Neural cell (in vitro differentiated cells): ENCODE results near the gene MAGI1. TPM values are rescaled to one million over a fixed set of nuclear protein-coding genes. Genes with fewer than 3 reads are reported as not detected.

Experiments
- H2AFZ ChIP-seq: fragments of 200-600, 300-800 bp; sonication (generic), shearing (Covaris generic); 2 replicates; pipeline ENCODE4 v1.6.0; 2014; ENCODE audit warnings: low read depth, mild to moderate bottlenecking, antibody characterized with exemption, low read length, moderate library complexity
- H3F3A ChIP-seq: fragments of 200-600 bp; shearing (Covaris generic); 2 replicates; pipeline ENCODE4 v1.6.1; 2016; ENCODE audit warnings: mild to moderate bottlenecking, moderate library complexity, mixed read lengths, antibody characterized with exemption, low read length; ENCODE audit not compliant: insufficient read depth, poor library complexity, severe bottlenecking
- H3K27ac ChIP-seq: fragments of 200-600, 300-800 bp; sonication (generic), shearing (Covaris generic); 2 replicates; pipeline ENCODE4 v1.5.1; 2014; ENCODE audit warnings: mild to moderate bottlenecking, low read length, moderate library complexity
- H3K27me3 ChIP-seq: fragments of 300-800, 200-600 bp; sonication (generic), shearing (Covaris generic); 2 replicates; pipeline ENCODE4 v1.6.0; 2014; ENCODE audit warnings: mild to moderate bottlenecking, low read depth, low read length, moderate library complexity; ENCODE audit not compliant: insufficient read depth
- H3K36me3 ChIP-seq: fragments of 300-800, 200-600 bp; sonication (generic), shearing (Covaris generic); 2 replicates; pipeline ENCODE4 v1.5.1; 2014; ENCODE audit warnings: mild to moderate bottlenecking, antibody characterized with exemption, low read length, moderate library complexity; ENCODE audit not compliant: insufficient read depth
- H3K4me2 ChIP-seq: fragments of 300-800, 200-600 bp; sonication (generic), shearing (Covaris generic); 2 replicates; pipeline ENCODE4 v1.6.0; 2014; ENCODE audit warnings: mild to moderate bottlenecking, low read length
- H3K4me3 ChIP-seq: fragments of 300-800, 200-600 bp; sonication (generic), shearing (Covaris generic); 2 replicates; pipeline ENCODE4 v1.5.1; 2014; ENCODE audit warnings: mild to moderate bottlenecking, low read length, moderate library complexity
- H3K79me2 ChIP-seq: fragments of 200-600 bp; shearing (Covaris generic); replicated peaks from 2 replicates; pipeline ENCODE4 v1.6.0; 2014; ENCODE audit warnings: mild to moderate bottlenecking, low read length, moderate library complexity; ENCODE audit not compliant: insufficient read depth
- H3K9ac ChIP-seq: fragments of 300-800, 200-600 bp; sonication (generic), shearing (Covaris generic); 2 replicates; pipeline ENCODE4 v1.6.1; 2016; ENCODE audit warnings: mild to moderate bottlenecking, low read length, mixed read lengths
- H3K9me2 ChIP-seq: fragments of 200-600 bp; shearing (Covaris generic); 2 replicates; pipeline ENCODE4 v1.6.1; 2016; ENCODE audit warnings: mild to moderate bottlenecking, low read length, mixed read lengths; ENCODE audit not compliant: insufficient read depth
- H3K9me3 ChIP-seq: fragments of 200-600, 300-800 bp; sonication (generic), shearing (Covaris generic); 2 replicates; pipeline ENCODE4 v1.6.1; 2016; ENCODE audit warnings: mild to moderate bottlenecking, mixed run types, low read length, moderate library complexity, mixed read lengths
- H4K20me1 ChIP-seq: fragments of 200-600 bp; shearing (Covaris generic); 2 replicates; pipeline ENCODE4 v1.6.1; 2016; ENCODE audit warnings: mild to moderate bottlenecking, mixed run types; ENCODE audit not compliant: insufficient read depth
- EP300 ChIP-seq: fragments of 450-650 bp; conservative IDR thresholded peaks from 2 replicates; pipeline ENCODE4 v1.6.1; 2014; ENCODE audit warnings: antibody characterized with exemption, mild to moderate bottlenecking, moderate library complexity; ENCODE audit not compliant: poor library complexity, severe bottlenecking
- EZH2 ChIP-seq: fragments of 200-600, 300-800 bp; shearing (Covaris generic), sonication (generic); IDR thresholded peaks from 2 replicates; pipeline ENCODE4 v1.6.1; 2014; ENCODE audit warnings: antibody characterized with exemption, low read length, borderline replicate concordance, mild to moderate bottlenecking; ENCODE audit not compliant: insufficient read depth, poor library complexity, severe bottlenecking
- MXI1 ChIP-seq: fragments of 450-650 bp; conservative IDR thresholded peaks from 2 replicates; pipeline ENCODE4 v1.6.1; 2014; ENCODE audit warnings: antibody characterized with exemption, mild to moderate bottlenecking; ENCODE audit not compliant: poor library complexity, severe bottlenecking
- POLR2AphosphoS5 ChIP-seq: IDR thresholded peaks from 2 replicates; pipeline ENCODE4 v1.6.1; 2012
- RAD21 ChIP-seq: fragments of 450-650 bp; conservative IDR thresholded peaks from 2 replicates; pipeline ENCODE4 v1.6.1; 2014; ENCODE audit warnings: antibody characterized with exemption, mild to moderate bottlenecking, moderate library complexity
- SMC3 ChIP-seq: fragments of 450-650 bp; conservative IDR thresholded peaks from 2 replicates; pipeline ENCODE4 v1.6.1; 2014; ENCODE audit warnings: antibody characterized with exemption, mild to moderate bottlenecking, moderate library complexity; ENCODE audit not compliant: poor library complexity
- TAF1 ChIP-seq: IDR thresholded peaks from 2 replicates; pipeline ENCODE4 v1.6.1; 2012; ENCODE audit warnings: low read depth
- polyA plus RNA-seq: library from polyadenylated mRNA; depleted of rRNA; stranded (reverse); fragments of >200 nt; gene quantifications from 2 replicates; pipeline ENCODE4 v1.2.3, GENCODE V29; 2014
- TF ChIP-seq, protein P1 (sequence below): fragments of 450-650 bp; IDR thresholded peaks from 2 replicates; pipeline ENCODE4 v1.5.1; 2014; ENCODE audit warnings: antibody characterized with exemption, mild to moderate bottlenecking, moderate library complexity; ENCODE audit not compliant: poor library complexity, severe bottlenecking
- TF ChIP-seq, protein P2 (sequence below): IDR thresholded peaks from 2 replicates; pipeline ENCODE4 v1.6.1; 2012; ENCODE audit warnings: borderline replicate concordance

MAGI1 gene
- polyA plus RNA-seq, 1 donor from 2014 or later = 44.7 TPM

DNA sequence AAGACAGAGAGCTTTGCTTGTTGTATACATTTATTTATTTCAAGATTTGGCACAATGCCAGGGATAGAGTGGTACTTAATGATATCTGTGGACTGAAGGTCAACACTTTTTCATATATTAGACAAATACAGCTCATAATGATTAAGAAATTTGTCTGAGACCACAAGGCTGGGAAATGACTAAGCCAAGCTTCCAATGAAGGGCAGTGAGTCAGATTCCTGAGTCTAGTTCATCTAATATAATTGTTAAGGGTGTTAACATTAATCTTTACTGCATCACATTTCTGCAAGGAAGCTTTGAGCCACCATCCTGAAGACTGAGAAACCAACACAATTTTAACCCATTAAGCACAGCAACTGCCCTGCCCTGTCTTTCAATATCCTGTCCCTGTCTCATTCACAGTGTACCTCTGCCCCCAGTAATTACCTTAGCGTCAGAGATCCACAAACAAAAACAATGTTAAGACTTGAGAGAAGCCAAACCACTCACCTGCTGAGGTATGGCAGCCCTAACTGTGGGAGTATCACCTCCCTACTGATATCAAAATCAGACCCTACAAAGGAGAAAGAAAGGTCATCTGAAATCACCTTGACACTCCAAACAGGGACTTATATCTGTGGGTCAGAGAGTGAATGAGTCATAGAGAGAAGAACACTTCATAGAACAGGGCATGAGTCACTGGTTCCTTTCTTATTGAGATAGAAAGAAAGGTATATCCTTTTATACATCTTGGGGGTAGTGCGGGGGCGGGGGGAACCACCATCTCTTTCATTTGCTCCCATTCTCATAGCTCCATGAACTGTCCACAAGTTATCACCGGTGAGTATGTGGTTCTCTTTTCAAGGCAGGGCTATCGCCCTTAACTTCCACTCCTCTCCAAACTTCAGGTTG is 74.7 kb downstream of the MAGI1 start:
- no peak for TF ChIP-seq RAD21
- TF ChIP-seq MXI1 = no peak
- Histone ChIP-seq H3K9me3 (no peaks in the 10 kb centered on the region), H3K4me2 (no peak overlapping the region), H3K27me3 (no peaks in the 10 kb centered on the region), H3K27ac (no peak overlapping the region), H3K9me2 (no peaks in the 10 kb centered on the region), H3K9ac (no peak overlapping the region), H3K36me3 (no peaks in the 10 kb centered on the region), H3K4me3 (no peak overlapping the region), H2AFZ (no peak overlapping the region), H4K20me1 (no peaks in the 10 kb centered on the region), H3K79me2 (no peaks in the 10 kb centered on the region), H3F3A (no peaks in the 10 kb centered on the region)

DNA sequence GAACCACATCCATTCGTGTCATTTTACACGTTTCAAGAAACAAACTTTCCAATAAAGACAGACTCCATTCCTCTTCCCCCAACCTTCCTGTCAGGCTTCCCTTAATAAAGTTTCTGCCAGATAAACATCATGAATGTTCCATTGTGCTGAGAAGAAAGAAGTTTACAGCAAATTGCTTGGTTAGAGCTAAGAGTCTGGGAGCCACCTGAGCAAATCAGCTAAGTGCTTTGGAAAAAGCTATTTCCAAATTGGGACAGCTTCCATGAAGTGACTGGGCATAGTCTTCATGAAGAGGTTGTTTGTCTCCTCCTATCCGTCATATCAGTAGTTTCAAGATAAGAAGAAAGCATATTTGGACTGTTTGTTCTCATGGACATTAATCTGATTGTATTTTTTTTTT is 77.0 kb downstream of the MAGI1 start:
- TF ChIP-seq, protein P1, sequence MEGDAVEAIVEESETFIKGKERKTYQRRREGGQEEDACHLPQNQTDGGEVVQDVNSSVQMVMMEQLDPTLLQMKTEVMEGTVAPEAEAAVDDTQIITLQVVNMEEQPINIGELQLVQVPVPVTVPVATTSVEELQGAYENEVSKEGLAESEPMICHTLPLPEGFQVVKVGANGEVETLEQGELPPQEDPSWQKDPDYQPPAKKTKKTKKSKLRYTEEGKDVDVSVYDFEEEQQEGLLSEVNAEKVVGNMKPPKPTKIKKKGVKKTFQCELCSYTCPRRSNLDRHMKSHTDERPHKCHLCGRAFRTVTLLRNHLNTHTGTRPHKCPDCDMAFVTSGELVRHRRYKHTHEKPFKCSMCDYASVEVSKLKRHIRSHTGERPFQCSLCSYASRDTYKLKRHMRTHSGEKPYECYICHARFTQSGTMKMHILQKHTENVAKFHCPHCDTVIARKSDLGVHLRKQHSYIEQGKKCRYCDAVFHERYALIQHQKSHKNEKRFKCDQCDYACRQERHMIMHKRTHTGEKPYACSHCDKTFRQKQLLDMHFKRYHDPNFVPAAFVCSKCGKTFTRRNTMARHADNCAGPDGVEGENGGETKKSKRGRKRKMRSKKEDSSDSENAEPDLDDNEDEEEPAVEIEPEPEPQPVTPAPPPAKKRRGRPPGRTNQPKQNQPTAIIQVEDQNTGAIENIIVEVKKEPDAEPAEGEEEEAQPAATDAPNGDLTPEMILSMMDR = no peak
- TF ChIP-seq EZH2 (no peak), POLR2AphosphoS5 (no peak), TAF1 (no peak), SMC3 (no peak), EP300 (no peak), RAD21 (no peak), MXI1 (no peak)
- TF ChIP-seq, protein P2, sequence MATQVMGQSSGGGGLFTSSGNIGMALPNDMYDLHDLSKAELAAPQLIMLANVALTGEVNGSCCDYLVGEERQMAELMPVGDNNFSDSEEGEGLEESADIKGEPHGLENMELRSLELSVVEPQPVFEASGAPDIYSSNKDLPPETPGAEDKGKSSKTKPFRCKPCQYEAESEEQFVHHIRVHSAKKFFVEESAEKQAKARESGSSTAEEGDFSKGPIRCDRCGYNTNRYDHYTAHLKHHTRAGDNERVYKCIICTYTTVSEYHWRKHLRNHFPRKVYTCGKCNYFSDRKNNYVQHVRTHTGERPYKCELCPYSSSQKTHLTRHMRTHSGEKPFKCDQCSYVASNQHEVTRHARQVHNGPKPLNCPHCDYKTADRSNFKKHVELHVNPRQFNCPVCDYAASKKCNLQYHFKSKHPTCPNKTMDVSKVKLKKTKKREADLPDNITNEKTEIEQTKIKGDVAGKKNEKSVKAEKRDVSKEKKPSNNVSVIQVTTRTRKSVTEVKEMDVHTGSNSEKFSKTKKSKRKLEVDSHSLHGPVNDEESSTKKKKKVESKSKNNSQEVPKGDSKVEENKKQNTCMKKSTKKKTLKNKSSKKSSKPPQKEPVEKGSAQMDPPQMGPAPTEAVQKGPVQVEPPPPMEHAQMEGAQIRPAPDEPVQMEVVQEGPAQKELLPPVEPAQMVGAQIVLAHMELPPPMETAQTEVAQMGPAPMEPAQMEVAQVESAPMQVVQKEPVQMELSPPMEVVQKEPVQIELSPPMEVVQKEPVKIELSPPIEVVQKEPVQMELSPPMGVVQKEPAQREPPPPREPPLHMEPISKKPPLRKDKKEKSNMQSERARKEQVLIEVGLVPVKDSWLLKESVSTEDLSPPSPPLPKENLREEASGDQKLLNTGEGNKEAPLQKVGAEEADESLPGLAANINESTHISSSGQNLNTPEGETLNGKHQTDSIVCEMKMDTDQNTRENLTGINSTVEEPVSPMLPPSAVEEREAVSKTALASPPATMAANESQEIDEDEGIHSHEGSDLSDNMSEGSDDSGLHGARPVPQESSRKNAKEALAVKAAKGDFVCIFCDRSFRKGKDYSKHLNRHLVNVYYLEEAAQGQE = no peak
- Histone ChIP-seq H3K36me3 (no peaks in the 10 kb centered on the region), H3K27me3 (no peaks in the 10 kb centered on the region), H2AFZ (no peak overlapping the region), H3K4me2 (no peak overlapping the region), H3K27ac (no peak overlapping the region), H4K20me1 (no peaks in the 10 kb centered on the region), H3K4me3 (no peak overlapping the region), H3F3A (no peaks in the 10 kb centered on the region), H3K9ac (no peak overlapping the region), H3K79me2 (no peaks in the 10 kb centered on the region), H3K9me2 (no peaks in the 10 kb centered on the region), H3K9me3 (no peaks in the 10 kb centered on the region)
